Mucosa of gallbladder (tissue), 1 donor: Measurements from ENCODE around the gene MTHFD2. TPM values are rescaled to one million over a fixed set of nuclear protein-coding genes. Genes with fewer than 3 reads are reported as not detected.
"Not testable (repeated sequence)": the region's sequence is repeated elsewhere in the genome, so short reads cannot be mapped to it uniquely, and the experiment has no call there.

Experiments
- DNase-seq: peaks from one replicate; pipeline ENCODE4 v3.0.0-alpha.2; 2020; ENCODE audit warnings: low spot score
- total RNA-seq: library from RNA; stranded (reverse); gene quantifications from one replicate; pipeline ENCODE4 v1.2.1, GENCODE V29; 2021
- donor health status: DM: no; HTN: no; CAD: no.

MTHFD2 gene
- total RNA-seq, 1 donor from 2014 or later: 26.2 TPM

GRCh38 chr2:74228772-74229171, 30.4 kb downstream of the MTHFD2 start:
- no peak for DNase-seq

- DNase-seq: not testable (repeated sequence)
Observed at GRCh38 chr2:74229865-74230264, 31.4 kb downstream of the MTHFD2 start.

- no peak for DNase-seq
Observed at GRCh38 chr2:74232426-74232825, 34.0 kb downstream of the MTHFD2 start.

GRCh38 chr2:74233648-74234047, 35.2 kb downstream of the MTHFD2 start:
- no peak for DNase-seq

GRCh38 chr2:74235041-74235440, 36.6 kb downstream of the MTHFD2 start:
- no peak for DNase-seq

GRCh38 chr2:74238879-74239278, 40.5 kb downstream of the MTHFD2 start:
- no peak for DNase-seq

- DNase-seq: no peak
Observed at GRCh38 chr2:74239346-74239745, 40.9 kb downstream of the MTHFD2 start.

GRCh38 chr2:74242354-74243071, 44.1 kb downstream of the MTHFD2 start:
- no peak for DNase-seq

- DNase-seq: no peak
Observed at GRCh38 chr2:74244286-74244685, 45.9 kb downstream of the MTHFD2 start.

- no peak for DNase-seq
Observed at GRCh38 chr2:74246496-74247195, 48.2 kb downstream of the MTHFD2 start.

- no peak for DNase-seq
Observed at GRCh38 chr2:74249406-74250122, 51.1 kb downstream of the MTHFD2 start.

GRCh38 chr2:74250189-74250631, 51.8 kb downstream of the MTHFD2 start:
- DNase-seq: peak; percentile 37

- no peak for DNase-seq
Observed at GRCh38 chr2:74252036-74252435, 53.6 kb downstream of the MTHFD2 start.

GRCh38 chr2:74252862-74253261, 54.4 kb downstream of the MTHFD2 start:
- DNase-seq: no peak

- DNase-seq: no peak
Observed at GRCh38 chr2:74253306-74253970, 55.0 kb downstream of the MTHFD2 start.

- DNase-seq: no peak
Observed at GRCh38 chr2:74253971-74254310, 55.5 kb downstream of the MTHFD2 start.

GRCh38 chr2:74255660-74256213, 57.3 kb downstream of the MTHFD2 start:
- no peak for DNase-seq

GRCh38 chr2:74259191-74259590, 60.8 kb downstream of the MTHFD2 start:
- DNase-seq: no peak

GRCh38 chr2:74259733-74260132, 61.3 kb downstream of the MTHFD2 start:
- no peak for DNase-seq

GRCh38 chr2:74260495-74260894, 62.1 kb downstream of the MTHFD2 start:
- DNase-seq: no peak

GRCh38 chr2:74261204-74261864, 62.9 kb downstream of the MTHFD2 start:
- DNase-seq: no peak
